ENCODE measurements around the gene AASDH.

The AASDH gene

DNA sequence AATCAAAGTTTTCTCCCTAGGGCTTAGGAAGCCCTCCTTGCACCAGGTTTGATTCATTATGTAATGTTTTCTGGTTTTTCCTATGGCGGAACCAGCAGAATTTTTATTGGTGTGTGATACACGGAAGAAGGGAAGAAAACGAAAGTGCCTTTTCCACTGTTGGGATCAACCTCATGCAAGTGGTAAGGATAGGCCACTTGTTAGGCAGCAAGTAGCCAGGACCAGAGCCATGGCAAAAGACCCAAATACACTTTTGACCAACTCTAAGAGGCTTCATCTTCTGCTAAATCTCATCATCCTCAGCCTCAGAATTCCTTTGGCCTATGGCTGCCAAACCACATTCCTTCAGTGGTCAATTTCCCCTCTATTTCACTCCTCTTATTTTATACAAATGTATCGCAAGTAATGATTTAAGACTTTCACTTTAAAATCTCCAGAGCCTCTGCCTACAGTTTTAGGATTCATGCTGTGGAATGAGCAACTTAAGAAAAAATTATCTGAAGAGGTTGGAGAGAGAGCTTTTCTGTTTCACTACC, 26.9 kb upstream of the AASDH start:
- DNase-seq (ENCODE audit: low read depth): no peak
- TF ChIP-seq, protein P1, sequence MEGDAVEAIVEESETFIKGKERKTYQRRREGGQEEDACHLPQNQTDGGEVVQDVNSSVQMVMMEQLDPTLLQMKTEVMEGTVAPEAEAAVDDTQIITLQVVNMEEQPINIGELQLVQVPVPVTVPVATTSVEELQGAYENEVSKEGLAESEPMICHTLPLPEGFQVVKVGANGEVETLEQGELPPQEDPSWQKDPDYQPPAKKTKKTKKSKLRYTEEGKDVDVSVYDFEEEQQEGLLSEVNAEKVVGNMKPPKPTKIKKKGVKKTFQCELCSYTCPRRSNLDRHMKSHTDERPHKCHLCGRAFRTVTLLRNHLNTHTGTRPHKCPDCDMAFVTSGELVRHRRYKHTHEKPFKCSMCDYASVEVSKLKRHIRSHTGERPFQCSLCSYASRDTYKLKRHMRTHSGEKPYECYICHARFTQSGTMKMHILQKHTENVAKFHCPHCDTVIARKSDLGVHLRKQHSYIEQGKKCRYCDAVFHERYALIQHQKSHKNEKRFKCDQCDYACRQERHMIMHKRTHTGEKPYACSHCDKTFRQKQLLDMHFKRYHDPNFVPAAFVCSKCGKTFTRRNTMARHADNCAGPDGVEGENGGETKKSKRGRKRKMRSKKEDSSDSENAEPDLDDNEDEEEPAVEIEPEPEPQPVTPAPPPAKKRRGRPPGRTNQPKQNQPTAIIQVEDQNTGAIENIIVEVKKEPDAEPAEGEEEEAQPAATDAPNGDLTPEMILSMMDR (IDR thresholded peaks at IDR 0.05; ENCODE audit: control insufficient read depth, extremely low read depth, insufficient read depth): no peak
- peak overlapping the region; percentile 16 for H3K4me3 ChIP-seq (ENCODE audit: low read depth, low read length)

DNA sequence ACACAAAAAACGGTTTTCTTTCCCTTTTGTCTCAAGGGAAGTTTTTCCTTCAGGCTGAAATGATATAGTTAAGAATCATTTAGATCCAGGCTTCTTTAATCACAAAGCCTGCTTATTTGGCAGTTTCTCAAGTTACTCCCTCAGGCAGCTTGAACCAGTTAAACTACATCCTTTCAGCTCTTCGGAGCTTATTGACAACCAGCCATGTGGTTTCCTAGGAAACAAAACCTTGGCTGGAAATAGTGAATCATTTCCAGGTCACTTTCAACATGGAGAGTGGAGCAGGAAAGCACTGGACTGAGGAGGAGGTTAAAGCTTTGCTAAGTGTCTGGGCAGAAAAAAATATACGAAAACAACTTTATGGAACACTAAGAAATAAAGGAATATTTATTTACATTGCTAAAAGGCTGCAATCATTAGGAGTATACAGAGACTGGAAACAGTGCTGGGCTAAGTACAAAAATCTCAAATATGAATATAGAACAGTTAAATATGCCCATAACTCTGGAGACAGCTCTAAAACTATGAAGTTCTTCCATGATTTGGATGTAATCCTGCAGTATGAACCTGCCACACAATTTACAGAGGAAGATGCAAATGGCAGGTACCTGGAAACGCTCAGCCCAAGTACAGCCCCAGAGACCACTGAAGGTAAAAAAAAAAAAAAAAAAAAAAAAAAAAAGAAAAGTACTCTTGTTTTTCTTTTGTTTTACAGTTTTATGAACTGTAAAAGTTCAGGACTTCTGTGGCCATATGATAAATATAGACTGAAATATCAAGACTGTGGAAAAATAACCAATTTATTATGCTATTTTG, 23.2 kb upstream of the AASDH start:
- peak overlapping the region; percentile 47 for H3K4me3 ChIP-seq (ENCODE audit: low read depth, low read length)
- TF ChIP-seq, protein P1 (IDR thresholded peaks at IDR 0.05; ENCODE audit: control insufficient read depth, extremely low read depth, insufficient read depth): no peak
- peak; percentile 97 for DNase-seq (ENCODE audit: low read depth)

DNA sequence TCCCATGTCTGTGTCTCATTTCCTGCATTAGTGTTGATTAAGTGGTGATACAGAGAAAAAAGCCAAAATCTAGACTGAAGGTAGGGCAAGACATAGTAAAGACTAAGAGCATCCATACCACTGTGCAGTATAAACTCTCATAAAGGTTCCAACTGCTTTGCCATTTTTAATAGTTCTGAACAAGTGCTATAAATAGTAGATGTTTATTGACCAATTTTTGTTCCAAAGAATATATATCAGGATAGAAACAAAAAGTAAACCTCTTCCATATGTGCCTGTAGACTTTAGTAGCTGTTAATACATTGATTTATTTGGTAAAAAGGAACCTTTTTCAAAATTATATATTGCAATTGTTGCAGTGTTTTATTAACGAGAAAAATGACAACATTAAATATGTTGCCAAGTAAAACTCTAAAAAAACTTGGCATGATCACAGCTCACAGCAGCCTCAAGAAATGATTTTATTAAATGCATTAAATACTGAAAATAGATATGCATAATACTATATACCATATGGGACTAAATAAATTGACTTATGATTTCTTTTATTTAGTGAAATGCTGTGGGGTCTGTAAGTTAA, 22.3 kb upstream of the AASDH start:
- peak; percentile 26 for DNase-seq (ENCODE audit: low read depth)
- H3K4me3 ChIP-seq (ENCODE audit: low read depth, low read length): peak overlapping the region; percentile 47
- TF ChIP-seq, protein P1 (IDR thresholded peaks at IDR 0.05; ENCODE audit: control insufficient read depth, extremely low read depth, insufficient read depth): no peak

DNA sequence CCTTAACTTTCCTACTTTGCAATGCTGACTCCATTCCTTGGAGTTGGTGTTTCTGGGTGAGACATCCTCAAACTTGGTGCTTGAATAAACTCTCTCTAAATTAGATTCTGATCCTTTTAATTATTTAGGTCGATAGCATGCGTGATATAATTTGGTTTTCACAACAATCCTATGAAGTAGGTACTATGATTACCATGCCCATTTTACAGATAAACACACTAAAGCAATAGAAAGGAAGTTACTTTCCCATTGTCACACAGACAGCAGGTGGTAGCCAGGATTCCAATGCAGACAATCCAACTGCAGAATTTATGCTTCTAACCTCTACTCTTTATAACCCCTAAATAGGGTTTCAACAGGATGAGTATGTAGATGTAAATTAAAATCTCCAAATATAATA, 21.7 kb upstream of the AASDH start:
- peak overlapping the region; percentile 47 for H3K4me3 ChIP-seq (ENCODE audit: low read depth, low read length)
- DNase-seq (ENCODE audit: low read depth): no peak
- TF ChIP-seq, protein P1 (IDR thresholded peaks at IDR 0.05; ENCODE audit: control insufficient read depth, extremely low read depth, insufficient read depth): no peak

DNA sequence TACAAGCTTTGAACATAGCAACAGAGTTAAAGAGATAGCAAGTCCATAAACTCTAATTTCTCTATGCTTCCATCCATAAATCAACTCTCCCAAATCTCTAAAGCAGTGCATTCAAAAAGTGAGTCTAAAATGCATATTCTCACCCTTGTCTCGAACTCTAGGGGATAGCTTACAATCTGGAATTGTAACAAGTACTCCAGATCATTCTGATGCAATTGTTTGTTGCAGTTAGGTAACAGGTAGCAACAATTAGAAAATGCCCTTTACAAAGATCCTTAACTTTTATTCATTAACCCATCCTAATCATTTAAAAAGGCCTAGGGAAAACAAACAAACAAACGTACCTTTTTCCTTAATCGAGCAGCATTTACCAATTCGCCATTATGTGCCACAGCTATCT, 18.9 kb upstream of the AASDH start:
- no peak overlapping the region for H3K4me3 ChIP-seq (ENCODE audit: low read depth, low read length)
- TF ChIP-seq, protein P1 (IDR thresholded peaks at IDR 0.05; ENCODE audit: control insufficient read depth, extremely low read depth, insufficient read depth): no peak
- no peak for DNase-seq (ENCODE audit: low read depth)

DNA sequence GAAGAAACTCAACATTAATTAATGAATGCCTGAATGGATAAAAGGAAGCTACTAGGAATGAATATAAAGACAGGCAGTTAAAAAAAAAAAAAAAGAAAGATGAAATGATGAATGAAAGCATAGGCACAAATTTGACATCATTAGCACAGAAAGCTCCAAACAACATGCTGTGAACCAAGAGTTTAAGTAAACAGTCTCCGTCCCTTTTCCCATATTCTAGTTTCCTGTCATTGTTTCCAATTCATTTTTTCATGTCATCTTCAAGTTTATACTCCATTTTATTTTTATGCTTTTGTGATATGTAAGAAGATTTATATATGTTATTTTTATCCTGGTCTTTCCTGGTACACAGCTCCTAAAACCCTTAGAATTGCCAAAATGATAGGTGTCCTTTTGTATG, 17.7 kb upstream of the AASDH start:
- TF ChIP-seq, protein P1 (IDR thresholded peaks at IDR 0.05; ENCODE audit: control insufficient read depth, extremely low read depth, insufficient read depth): no peak
- no peak overlapping the region for H3K4me3 ChIP-seq (ENCODE audit: low read depth, low read length)
- no peak for DNase-seq (ENCODE audit: low read depth)
